LNCAP (cell line): ENCODE results near the gene LRRC3B.

Experiments used
- CTCF ChIP-seq: fragments of 450-650 bp; IDR thresholded peaks from 2 replicates; pipeline ENCODE4 v1.5.1; 2017; ENCODE audit warnings: mild to moderate bottlenecking

LRRC3B gene

DNA sequence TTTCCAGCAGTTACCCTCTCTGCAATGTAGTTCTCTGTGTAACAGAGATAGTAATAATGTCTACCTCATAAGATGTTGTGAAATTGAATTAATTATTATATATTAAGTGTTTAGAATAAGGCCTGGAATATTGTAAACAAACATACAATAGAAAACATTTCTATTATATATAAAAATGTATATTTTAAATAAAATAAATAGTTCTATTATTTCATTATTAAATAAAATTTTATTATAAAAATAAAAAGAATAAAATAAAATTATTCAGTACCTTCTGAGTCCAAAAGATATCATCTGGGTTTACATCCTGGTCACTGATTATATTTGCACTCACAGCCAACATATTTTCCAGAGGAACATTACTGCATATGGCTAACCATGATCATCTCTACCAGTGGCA, 135.4 kb downstream of the LRRC3B start:
- no peak for TF ChIP-seq CTCF
